Measurements from ENCODE around the gene GIGYF1. TPM values are rescaled to one million over a fixed set of nuclear protein-coding genes. Genes with fewer than 3 reads are reported as not detected.

The GIGYF1 gene
- polyA plus RNA-seq, 6 donors from 2014 or later, result 0.69 to 2.9 (median 1.2) TPM

DNA sequence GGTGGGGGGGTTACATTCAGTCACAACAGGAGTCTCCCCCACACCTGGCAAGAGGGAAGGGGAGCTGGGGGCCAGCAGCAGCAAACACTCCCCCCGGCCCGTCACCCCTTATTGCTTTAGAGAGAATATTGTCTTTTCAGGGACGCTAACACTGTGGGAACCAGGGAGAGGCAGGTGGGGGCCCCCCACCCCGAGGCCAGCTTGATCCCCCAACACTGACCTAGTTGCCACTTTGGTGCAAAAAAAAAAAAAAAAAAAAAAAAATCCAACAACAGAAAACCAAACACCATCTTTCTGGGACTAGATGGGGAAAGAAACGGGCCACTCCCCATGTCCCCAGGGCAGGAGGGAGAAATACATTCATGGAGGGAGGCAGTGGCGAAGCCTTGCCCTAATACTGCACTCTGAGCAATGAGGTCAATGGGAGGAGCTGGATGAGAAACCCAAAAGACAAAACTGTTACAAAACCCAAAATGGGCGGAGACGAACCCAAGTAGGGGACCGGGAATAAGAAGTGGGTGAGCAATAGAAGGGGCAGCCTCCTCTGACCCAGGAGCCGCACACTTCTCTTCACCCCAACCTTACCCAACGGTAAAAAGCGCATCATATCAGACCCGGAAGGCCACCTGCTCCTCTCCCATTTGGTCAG lies 14.0 kb downstream of the GIGYF1 start:
- H3K9me3 Mint-ChIP-seq, result no peaks in the 10 kb centered on the region
- peaks cover 12 to 18% (median 16%) of the 10 kb centered on the region in 3 donors for H3K4me1 Mint-ChIP-seq
- no peak overlapping the region for H3K4me3 Mint-ChIP-seq
- H3K27me3 Mint-ChIP-seq, result no peaks in the 10 kb centered on the region
- ATAC-seq (ENCODE audit: low read depth in 2 of 2) (no peak), DNase-seq (no peak)
- no peaks in the 10 kb centered on the region for H3K36me3 Mint-ChIP-seq
- H3K27ac Mint-ChIP-seq, result peak overlapping the region in 4 of 6 donors; percentile 57 to 82 (median 76)

DNA sequence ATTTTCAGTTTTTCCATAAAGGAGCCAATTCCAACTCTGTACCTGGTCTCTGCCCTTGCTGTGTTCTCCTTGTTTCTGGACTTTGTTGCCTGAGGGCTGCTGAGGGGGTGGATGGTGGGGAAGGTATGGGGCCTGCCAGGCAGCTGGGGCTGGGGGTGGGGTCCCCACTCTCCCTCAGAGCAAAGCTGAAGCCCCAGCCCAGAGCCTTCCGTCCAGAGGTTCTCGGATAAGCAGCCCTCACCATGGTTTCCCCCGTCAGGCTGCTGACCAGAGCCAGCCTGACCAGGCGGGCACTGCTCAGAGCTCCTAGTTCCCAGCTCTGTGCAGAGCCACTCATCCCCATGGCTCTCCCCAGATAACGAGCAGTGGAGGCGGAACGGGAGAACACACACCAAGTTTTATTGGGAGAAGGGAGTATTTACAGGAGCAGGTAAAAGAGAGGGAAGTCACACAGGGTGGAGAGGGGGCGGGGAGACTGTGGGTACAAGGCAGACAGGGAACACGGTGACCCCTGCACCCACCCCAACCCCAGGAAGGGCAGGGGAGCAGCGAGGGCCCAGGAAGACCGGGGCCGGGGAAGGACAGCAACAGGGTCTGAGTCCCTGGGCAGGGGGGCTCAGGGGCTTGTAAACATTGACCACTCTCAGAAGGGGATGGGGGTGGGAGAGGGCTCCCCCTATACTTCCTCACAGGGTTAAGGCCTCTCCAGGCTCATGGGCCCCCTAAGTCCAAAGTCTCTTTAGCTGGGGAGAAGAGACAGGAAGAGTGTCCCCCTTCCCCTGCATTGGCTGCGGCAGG lies 14.7 kb downstream of the GIGYF1 start:
- no peaks in the 10 kb centered on the region for H3K36me3 Mint-ChIP-seq
- peaks cover 12 to 23% (median 19%) of the 10 kb centered on the region in 3 donors for H3K4me1 Mint-ChIP-seq
- ATAC-seq (ENCODE audit: low read depth in 2 of 2), result no peak
- DNase-seq, result no peak
- no peak overlapping the region for H3K4me3 Mint-ChIP-seq
- H3K27ac Mint-ChIP-seq, result peak overlapping the region in 3 of 6 donors; percentile 47 to 89 (median 57)
- no peaks in the 10 kb centered on the region for H3K9me3 Mint-ChIP-seq
- no peaks in the 10 kb centered on the region for H3K27me3 Mint-ChIP-seq

DNA sequence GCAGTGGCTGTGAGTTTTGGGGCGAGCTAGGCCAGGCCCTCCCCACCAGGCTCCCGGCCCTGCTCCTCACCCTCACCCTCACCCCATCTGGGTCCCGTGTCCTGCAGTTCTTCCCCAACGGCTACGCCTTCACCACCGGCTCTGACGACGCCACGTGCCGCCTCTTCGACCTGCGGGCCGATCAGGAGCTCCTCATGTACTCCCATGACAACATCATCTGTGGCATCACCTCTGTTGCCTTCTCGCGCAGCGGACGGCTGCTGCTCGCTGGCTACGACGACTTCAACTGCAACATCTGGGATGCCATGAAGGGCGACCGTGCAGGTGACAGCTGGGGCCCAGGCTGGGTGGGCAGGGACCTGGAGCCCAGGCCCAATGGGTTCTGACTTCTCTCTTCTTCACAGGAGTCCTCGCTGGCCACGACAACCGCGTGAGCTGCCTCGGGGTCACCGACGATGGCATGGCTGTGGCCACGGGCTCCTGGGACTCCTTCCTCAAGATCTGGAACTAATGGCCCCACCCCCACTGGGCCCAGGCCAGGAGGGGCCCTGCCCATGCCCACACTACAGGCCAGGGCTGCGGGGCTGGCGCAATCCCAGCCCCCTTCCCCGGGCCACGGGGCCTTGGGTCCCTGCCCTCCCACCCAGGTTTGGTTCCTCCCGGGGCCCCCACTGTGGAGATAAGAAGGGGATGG lies 15.6 kb downstream of the GIGYF1 start:
- Mint-ChIP-seq H3K27ac (peak overlapping the region in 5 of 6 donors; percentile 49 to 87 (median 76)), H3K4me3 (peak overlapping the region in 2 of 8 donors; percentile 25 to 47), H3K4me1 (peaks cover 12 to 28% (median 19%) of the 10 kb centered on the region in 3 donors), H3K36me3 (no peaks in the 10 kb centered on the region), H3K27me3 (no peaks in the 10 kb centered on the region), H3K9me3 (no peaks in the 10 kb centered on the region)
- no peak for DNase-seq
- no peak for ATAC-seq (ENCODE audit: low read depth in 2 of 2)

DNA sequence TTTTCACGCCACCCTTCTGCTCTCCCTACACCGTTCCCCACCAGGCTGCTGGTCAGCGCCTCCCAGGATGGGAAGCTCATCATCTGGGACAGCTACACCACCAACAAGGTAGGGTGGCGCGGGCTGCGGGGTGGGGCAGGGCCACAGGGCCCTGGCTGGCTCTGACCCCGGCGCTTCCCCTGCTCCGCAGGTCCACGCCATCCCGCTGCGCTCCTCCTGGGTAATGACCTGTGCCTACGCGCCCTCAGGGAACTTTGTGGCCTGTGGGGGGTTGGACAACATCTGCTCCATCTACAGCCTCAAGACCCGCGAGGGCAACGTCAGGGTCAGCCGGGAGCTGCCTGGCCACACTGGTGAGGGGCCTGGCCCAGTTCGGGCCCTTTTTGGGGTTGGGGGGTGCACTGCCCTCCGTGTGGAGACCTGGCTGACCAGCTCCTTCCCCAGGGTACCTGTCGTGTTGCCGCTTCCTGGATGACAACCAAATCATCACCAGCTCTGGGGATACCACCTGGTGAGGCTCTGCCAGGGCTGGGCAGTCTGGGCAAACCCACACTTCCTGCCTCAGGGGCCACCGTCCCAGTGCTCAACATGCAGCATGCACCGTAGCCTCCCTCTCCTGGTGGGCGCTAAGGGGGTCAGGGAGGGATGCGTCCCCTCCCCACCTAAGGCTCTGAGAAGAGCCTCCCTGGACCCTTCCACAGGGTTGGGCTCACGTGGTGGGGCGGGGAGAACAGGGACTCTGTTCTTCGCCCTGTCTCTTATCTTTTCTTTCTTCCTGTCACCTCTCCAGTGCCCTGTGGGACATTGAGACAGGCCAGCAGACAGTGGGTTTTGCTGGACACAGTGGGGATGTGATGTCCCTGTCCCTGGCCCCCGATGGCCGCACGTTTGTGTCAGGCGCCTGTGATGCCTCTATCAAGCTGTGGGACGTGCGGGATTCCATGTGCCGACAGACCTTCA lies 16.5 kb downstream of the GIGYF1 start:
- ATAC-seq (ENCODE audit: low read depth in 2 of 2) (no peak), DNase-seq (no peak)
- no peaks in the 10 kb centered on the region for H3K36me3 Mint-ChIP-seq
- no peaks in the 10 kb centered on the region for H3K9me3 Mint-ChIP-seq
- peak overlapping the region in 3 of 8 donors; percentile 12 to 92 (median 72) for H3K4me3 Mint-ChIP-seq
- H3K4me1 Mint-ChIP-seq, result peaks cover 16 to 34% (median 19%) of the 10 kb centered on the region in 3 donors
- no peaks in the 10 kb centered on the region for H3K27me3 Mint-ChIP-seq
- H3K27ac Mint-ChIP-seq, result peak overlapping the region in 4 of 6 donors; percentile 38 to 95 (median 89)

DNA sequence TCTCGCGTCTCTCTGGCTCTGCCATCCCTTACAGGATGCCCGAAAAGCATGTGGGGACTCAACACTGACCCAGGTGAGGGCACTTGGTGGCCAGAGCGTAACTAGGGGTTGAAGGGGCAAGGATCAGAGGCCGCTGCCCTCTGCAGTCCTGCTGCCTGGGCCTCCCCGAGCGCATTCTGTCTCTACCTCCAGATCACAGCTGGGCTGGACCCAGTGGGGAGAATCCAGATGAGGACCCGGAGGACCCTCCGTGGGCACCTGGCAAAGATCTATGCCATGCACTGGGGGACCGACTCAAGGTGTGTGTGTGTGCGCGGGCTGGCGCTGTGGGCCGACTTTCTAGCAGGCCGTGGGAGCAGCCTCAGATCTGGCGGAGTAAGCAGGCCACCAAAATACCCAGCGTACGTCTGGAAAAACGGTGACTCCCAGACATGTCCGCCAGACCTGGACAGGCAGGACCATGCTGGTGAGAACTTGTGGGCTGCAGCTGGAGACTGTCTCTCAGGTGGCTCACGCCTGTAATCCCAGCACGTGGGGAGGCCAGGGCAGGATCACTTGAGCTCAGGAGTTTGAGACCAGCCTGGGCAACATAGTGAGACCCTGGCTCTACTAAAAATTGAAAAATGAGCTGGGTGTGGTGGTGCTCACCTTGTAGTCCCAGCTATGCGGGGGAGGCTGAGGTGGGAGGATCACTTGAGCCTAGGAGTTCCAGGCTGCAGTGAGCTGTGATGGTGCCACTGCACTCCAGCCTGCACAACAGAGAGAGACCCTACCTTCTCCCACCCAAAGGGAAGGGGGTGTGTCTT lies 17.3 kb downstream of the GIGYF1 start:
- H3K9me3 Mint-ChIP-seq, result no peaks in the 10 kb centered on the region
- H3K4me3 Mint-ChIP-seq, result peak overlapping the region; percentile 57 to 92 (median 80)
- H3K4me1 Mint-ChIP-seq, result peaks cover 19 to 34% (median 19%) of the 10 kb centered on the region in 3 donors
- H3K27ac Mint-ChIP-seq, result peak overlapping the region; percentile 94 to 98 (median 96)
- H3K27me3 Mint-ChIP-seq, result no peaks in the 10 kb centered on the region
- DNase-seq (no peak), ATAC-seq (ENCODE audit: low read depth in 2 of 2) (no peak)
- no peaks in the 10 kb centered on the region for H3K36me3 Mint-ChIP-seq

DNA sequence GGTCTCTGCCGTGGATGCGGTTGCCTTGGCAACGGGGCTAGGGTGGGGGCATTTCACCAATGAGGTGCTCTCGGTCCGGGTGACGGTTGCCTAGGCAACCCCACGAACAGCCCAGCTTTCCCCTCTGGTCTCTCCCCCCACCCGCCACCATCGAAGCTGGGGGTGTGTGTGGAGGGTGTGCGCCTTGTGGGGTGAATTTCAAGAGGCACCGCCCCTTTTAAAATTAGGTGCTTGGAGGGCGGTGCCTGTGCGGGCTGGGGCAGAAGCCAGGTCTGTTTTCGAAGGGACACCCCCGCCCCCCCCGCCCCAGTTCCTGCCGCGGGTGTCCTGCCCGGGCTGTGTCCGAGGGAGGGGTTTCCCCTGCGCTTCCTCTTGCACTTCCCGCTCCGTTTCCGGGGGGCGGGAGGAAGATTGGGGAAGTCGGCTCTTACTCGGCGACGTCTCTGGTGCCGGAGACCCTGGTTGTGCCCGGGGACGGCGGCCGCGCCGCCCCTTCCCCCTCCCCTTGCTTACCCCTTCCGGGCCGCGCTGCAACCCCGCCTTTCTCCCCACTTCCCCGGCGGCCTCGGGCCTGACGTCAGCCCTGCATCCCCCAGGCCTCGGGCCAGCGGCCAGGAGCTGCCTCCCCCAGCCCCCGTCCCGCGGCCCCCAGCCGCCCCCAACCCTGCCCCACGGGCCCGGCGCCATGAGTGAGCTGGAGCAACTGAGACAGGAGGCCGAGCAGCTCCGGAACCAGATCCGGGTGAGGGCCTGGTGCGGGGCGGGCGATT lies 18.3 kb downstream of the GIGYF1 start:
- H3K9me3 Mint-ChIP-seq, result no peaks in the 10 kb centered on the region
- peak overlapping the region; percentile 83 to 94 (median 90) for H3K4me3 Mint-ChIP-seq
- no peaks in the 10 kb centered on the region for H3K27me3 Mint-ChIP-seq
- ATAC-seq (ENCODE audit: low read depth in 2 of 2) (peak; percentile 61 to 62), DNase-seq (peak; percentile 93)
- H3K4me1 Mint-ChIP-seq, result peaks cover 19 to 34% (median 19%) of the 10 kb centered on the region in 3 donors
- H3K27ac Mint-ChIP-seq, result peak overlapping the region; percentile 70 to 98 (median 94)
- no peaks in the 10 kb centered on the region for H3K36me3 Mint-ChIP-seq

DNA sequence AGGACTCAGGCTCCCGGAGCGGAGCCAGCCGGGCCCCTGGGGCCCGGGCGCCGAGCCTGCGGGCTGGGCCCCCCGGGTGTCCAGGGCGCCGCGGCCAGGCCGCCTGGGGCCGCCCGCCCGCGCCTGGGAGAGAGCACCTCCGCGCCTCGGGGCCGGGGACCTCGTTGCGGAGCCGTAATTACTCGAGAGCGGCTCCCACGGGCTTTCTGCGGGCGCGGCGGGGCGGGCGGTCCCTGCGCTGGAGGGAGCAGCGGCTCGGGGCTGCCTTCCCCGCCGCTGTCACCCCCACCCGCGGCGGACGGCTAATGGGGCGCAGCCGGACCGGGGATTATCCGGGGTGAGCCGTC lies 19.0 kb downstream of the GIGYF1 start:
- DNase-seq, result no peak
- ATAC-seq (ENCODE audit: low read depth in 2 of 2), result peak in 1 of 2 donors; percentile 2

DNA sequence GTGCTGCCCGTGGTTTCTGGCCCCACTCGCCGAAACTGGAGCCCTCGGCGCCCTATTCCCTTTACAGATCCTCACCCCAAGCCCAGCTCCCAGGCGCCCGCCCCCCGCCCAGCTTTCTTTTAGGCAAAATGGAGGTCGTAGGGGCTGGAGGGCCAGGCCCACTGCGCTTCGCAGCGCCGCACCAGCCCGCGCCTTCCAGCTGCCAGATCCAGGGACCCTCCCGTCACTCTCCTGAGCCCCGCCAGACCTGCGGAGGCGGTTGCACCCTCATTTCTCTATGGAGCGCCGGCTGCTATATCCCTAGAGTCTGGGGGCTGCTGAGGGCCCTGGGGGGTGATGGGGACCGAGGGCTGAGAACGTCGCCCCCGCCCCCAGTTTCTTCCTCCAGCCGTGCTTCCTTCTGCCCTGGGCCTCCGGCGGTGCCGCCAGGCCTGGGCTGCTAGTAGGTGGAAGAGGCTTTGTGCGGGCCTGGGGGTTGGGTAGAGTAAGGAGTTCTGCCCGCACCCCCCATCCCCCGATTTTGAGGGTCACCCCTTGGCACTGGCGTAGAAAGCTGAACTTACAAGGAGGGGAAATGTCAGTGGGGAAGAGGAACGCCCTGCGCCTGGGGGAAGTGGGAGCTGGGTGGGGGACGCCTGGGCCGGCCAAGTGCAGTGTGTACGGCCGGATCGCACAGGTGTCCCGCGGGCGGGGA lies 19.5 kb downstream of the GIGYF1 start:
- no peaks in the 10 kb centered on the region for H3K36me3 Mint-ChIP-seq
- peak overlapping the region; percentile 94 to 98 (median 96) for H3K27ac Mint-ChIP-seq
- no peaks in the 10 kb centered on the region for H3K9me3 Mint-ChIP-seq
- H3K4me1 Mint-ChIP-seq, result peaks cover 15 to 34% (median 19%) of the 10 kb centered on the region in 3 donors
- peak overlapping the region; percentile 91 to 100 (median 96) for H3K4me3 Mint-ChIP-seq
- peak; percentile 50 for DNase-seq
- no peak for ATAC-seq (ENCODE audit: low read depth in 2 of 2)
- no peaks in the 10 kb centered on the region for H3K27me3 Mint-ChIP-seq

More for the DNA sequence above, 19.0 kb downstream of the GIGYF1 start:
- peak overlapping the region in 4 of 6 donors; percentile 70 to 97 (median 94) for H3K27ac Mint-ChIP-seq
- H3K4me1 Mint-ChIP-seq, result peaks cover 16 to 34% (median 19%) of the 10 kb centered on the region in 3 donors
- no peaks in the 10 kb centered on the region for H3K27me3 Mint-ChIP-seq
- H3K4me3 Mint-ChIP-seq, result peak overlapping the region; percentile 91 to 100 (median 96)
- H3K36me3 Mint-ChIP-seq, result no peaks in the 10 kb centered on the region
- H3K9me3 Mint-ChIP-seq, result no peaks in the 10 kb centered on the region

DNA sequence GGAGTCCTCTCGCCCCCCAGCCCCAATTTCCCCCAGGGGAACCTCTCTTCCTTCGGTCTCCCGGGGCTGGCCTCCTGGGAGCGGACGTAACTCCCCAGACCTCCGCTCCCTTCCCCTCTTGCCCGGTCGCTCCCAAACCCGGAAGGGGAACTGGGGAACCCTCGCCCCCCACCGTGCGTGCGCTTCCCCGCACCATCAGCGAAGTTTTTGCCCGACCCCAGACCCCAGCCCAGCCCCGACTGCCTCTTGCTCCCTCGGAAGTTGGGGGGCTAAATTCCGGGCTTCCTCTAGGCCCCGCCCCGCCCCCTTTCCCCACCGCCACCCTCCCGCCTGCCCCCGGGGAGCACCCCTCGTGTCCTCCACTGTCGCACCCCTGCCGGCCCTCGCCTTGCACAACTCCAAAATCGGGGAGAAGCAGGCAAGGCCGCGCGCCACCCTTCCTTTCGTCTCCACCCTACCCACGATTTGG lies 20.1 kb downstream of the GIGYF1 start:
- DNase-seq, result peak; percentile 53

DNA sequence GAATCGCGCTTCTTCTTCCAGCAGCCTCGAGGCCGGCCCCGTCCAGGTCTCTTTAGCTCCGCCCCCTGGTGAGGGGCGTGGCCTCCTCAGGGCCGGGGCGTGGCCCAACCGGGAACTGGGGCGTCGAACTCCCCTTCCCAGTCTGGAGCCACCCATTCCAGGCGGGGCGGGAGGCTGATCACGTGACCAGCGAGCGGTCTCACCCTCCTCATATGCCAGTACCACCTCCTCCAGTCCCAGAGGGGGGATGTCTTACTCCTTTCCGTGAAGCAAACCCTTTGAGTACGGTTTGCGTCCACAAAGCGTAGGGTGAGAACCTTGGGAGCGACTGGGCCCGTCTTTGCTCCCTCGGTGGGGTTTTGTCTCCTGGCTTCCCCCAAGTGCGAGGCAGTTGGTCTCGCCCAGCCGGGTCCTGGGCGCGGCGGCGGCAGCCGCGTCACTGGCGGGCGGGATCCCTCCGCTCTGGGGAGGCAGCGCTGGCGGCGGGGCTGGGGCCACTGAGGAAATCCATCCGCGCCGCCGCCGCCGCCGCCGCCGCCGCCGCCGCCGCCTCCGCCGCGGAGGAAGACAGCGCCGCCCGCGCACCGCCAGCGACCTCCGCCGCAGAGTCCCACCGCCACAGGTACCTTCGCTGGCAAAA lies 20.6 kb downstream of the GIGYF1 start, which contains the start of gene GNB2:
TSS of gene GNB2 (plus strand) at position 439 of the 640 bp plus-strand sequence. CDS start 2,526 bp downstream, outside the sequence.
- ATAC-seq (ENCODE audit: low read depth in 2 of 2), result peak; percentile 34 to 47
- peak within 1 kb of the TSS; percentile 70 to 98 (median 96) for H3K27ac Mint-ChIP-seq
- no peaks in the 10 kb centered on the region for H3K27me3 Mint-ChIP-seq
- H3K4me1 Mint-ChIP-seq, result peaks cover 11 to 31% (median 17%) of the 10 kb centered on the region in 3 donors
- no peaks in the 10 kb centered on the region for H3K36me3 Mint-ChIP-seq
- no peaks in the 10 kb centered on the region for H3K9me3 Mint-ChIP-seq
- peak; percentile 95 for DNase-seq
- H3K4me3 Mint-ChIP-seq, result peak within 1 kb of the TSS; percentile 91 to 100 (median 96)

More for the DNA sequence above, 20.1 kb downstream of the GIGYF1 start:
- Mint-ChIP-seq H3K9me3 (no peaks in the 10 kb centered on the region), H3K36me3 (no peaks in the 10 kb centered on the region), H3K27me3 (no peaks in the 10 kb centered on the region), H3K4me3 (peak overlapping the region; percentile 91 to 100 (median 96)), H3K27ac (peak overlapping the region; percentile 70 to 98 (median 96)), H3K4me1 (peaks cover 11 to 34% (median 19%) of the 10 kb centered on the region in 3 donors)
- no peak for ATAC-seq (ENCODE audit: low read depth in 2 of 2)

Measured in naive B cell (primary cell).